Nasal cavity respiratory epithelium epithelial cell of viscerocranial mucosa (primary cell): Measurements from ENCODE around the gene DEDD2. TPM values are rescaled to one million over a fixed set of nuclear protein-coding genes. Genes with fewer than 3 reads are reported as not detected.

ENCODE experiments used
- total RNA-seq: library from RNA; depleted of rRNA; stranded (reverse); fragments of >200 nt; gene quantifications from 2 replicates; pipeline ENCODE4 v1.2.3, GENCODE V29; 2014

Gene DEDD2
- total RNA-seq, result 25.7 and 28.7 TPM in 2 replicates

GRCh38 chr19:42217520-42218437, at the start of gene DEDD2:
Gene DEDD2 (minus strand): TSS chr19:42217677. CDS start chr19:42217007, 670 bp downstream.

GRCh38 chr19:42254850-42255765, 37.6 kb upstream of the DEDD2 start, which contains the start of gene ERF:
Gene ERF (minus strand): TSS chr19:42255128. CDS start chr19:42254999, 129 bp downstream.

GRCh38 chr19:42242512-42243409, 25.3 kb upstream of the DEDD2 start, which contains the start of gene GSK3A:
Gene GSK3A (minus strand): TSS chr19:42242602. CDS start chr19:42242465, 137 bp downstream.

GRCh38 chr19:42219812-42220750, 2.6 kb upstream of the DEDD2 start, which contains the start of gene ZNF526:
Gene ZNF526 (plus strand): TSS chr19:42220312. CDS start chr19:42224404, 4,092 bp downstream.

Other genes with a start within 250 kb of the DEDD2 start
- under 0.01 and 0.14 TPM in 2 replicates for gene ATP1A3, start 223.4 kb downstream of the DEDD2 start, total RNA-seq
- 0.28 and 0.34 TPM in 2 replicates for gene GRIK5, start 147.5 kb downstream of the DEDD2 start, total RNA-seq
- gene ZNF574, start 141.5 kb downstream of the DEDD2 start, total RNA-seq, result 11.6 and 18.8 TPM in 2 replicates
- 0.34 and 2.7 TPM in 2 replicates for gene POU2F2, start 85.2 kb downstream of the DEDD2 start, total RNA-seq
- gene ZNF526, start 2.6 kb upstream of the DEDD2 start, total RNA-seq, result 8.2 and 13.2 TPM in 2 replicates
- gene GSK3A, start 24.9 kb upstream of the DEDD2 start, total RNA-seq, result 15.7 and 34.8 TPM in 2 replicates
- gene ERF, start 37.5 kb upstream of the DEDD2 start, total RNA-seq, result 15.0 and 25.1 TPM in 2 replicates
- 12.3 and 50.7 TPM in 2 replicates for gene CIC, start 51.6 kb upstream of the DEDD2 start, total RNA-seq
- gene PRR19, start 84.5 kb upstream of the DEDD2 start, total RNA-seq, result under 0.01 and 1.1 TPM in 2 replicates
- gene PAFAH1B3, start 84.9 kb upstream of the DEDD2 start, total RNA-seq, result 16.1 and 45.3 TPM in 2 replicates
- gene TMEM145, start 95.6 kb upstream of the DEDD2 start, total RNA-seq, result not detected in 2 replicates
- gene MEGF8, start 108.0 kb upstream of the DEDD2 start, total RNA-seq, result 14.7 and 61.8 TPM in 2 replicates
- 0.36 and 13.7 TPM in 2 replicates for gene CNFN, start 172.6 kb upstream of the DEDD2 start, total RNA-seq
- gene LIPE, start 209.7 kb upstream of the DEDD2 start, total RNA-seq, result 5.0 and 24.6 TPM in 2 replicates
- under 0.01 and 9.2 TPM in 2 replicates for gene CXCL17, start 225.3 kb upstream of the DEDD2 start, total RNA-seq